HG03378 (cell line): ENCODE measurements around the gene ICE2.

ENCODE experiments used
- ATAC-seq: cut with Tn5 transposase; IDR thresholded peaks from one replicate; pipeline ENCODE4 v1.9.1; 2021; ENCODE audit warnings: mild to moderate bottlenecking, moderate library complexity; ENCODE audit not compliant: unreplicated experiment

The ICE2 gene

DNA sequence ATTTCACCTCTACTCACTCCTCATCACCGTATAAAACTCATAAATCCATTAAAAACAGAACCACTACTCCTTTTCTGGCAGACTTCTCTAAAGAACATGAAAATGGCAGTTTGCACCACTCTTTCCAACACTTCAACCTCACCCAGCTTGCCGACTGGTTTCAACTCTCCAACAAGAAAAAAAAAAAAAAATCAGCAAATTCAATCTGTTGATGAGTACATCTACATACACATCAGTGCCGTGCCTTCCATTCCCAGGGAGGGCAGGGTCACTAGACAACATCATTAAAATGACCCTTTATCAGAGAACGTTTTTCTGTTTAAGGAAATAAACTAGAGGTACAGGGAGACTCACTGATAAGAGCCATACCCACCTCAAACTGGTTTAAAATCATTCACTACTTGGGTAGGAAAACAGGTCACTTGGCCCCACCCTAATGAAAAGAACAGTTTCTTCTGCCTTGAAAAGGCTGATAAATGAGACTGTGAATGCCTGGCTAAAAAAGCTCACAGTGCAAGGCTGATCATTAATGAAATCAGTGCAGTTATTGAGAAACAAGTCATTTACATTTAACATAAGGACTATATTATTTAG, 87.1 kb downstream of the ICE2 start:
- no peak for ATAC-seq

DNA sequence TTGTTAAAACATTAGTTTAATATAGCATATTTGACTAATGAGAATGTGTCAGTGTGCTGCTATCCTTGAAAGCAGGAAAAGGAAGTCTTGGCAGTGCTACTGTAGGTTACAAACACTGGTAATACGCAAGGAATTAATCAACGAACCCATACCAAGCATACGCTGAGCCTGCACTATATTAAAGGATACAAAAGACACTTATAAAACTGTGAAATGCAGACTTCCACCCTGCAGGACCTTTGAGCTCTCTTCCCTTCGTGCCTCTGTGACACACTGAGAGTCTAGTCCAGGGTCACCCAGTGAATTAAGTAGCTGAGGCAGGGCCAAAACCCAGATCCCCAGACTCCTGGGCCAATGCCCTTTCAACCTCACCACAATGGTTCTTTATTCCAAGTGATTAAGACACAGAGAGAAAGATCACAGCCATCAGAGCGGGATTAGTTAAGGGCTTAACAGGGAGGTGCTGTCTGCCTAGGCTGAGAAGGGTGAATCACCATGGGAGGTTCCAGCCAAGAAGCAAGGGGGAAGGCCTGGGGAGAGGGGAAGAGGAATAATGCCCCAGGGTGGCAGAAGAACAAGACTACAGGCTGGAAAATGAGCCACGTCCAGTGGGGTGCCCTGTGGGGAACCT, 88.0 kb downstream of the ICE2 start:
- no peak for ATAC-seq

DNA sequence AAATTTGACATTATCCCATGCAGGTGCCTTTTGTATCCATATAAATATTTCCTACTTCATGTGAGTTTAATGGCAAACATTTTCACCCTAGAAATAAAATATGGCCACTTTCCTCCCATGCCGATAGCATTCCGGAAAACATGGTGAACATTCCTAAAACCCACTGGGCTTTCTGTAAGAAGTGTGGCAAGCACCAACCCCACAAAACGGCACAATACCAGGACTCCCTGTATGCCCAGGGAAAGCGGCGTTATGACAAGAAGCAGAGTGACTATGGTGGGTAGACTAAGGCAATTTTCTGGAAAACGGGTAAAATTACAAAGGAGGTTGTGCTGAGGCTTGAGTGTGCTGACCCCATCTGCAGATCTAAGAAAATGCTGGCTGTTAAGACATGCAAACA, 88.7 kb downstream of the ICE2 start:
- no peak for ATAC-seq

DNA sequence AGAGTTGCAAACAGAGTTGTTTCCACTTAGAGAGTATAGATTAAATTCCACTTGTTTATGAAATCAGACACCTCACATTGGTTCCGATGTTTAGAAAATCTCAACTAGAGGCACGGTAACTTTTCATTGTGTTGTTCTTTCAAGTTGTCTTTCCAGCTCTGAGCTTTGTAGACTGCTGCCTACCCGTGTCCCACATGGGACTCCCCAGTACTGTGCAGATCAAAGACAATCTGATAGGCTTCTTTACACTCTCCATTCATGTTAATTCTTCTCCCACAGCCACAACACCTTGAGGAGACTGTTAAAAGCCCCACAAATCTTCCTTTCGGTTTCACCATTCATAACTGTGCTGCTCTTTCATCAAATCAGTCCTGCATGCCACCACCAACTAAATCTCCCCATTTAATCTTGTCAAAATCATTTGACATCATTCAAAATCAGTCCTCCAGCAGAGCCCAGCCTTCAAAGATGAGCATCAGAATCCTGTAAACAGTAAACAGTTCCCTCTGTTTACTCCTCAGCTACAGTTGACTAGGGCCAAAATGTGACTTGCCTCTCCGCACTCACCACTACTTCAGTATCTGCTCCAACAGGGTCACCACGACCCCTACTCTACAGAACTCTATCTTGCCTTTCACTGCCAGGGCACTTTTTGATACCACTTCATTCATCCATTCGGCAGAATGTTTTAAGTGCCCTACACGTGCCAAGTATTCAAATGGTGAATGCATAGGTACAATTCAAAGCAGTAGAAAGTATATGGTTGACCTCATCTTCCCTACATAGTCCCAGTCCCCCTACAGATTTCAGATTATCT, 89.5 kb downstream of the ICE2 start:
- ATAC-seq: peak; percentile 73

DNA sequence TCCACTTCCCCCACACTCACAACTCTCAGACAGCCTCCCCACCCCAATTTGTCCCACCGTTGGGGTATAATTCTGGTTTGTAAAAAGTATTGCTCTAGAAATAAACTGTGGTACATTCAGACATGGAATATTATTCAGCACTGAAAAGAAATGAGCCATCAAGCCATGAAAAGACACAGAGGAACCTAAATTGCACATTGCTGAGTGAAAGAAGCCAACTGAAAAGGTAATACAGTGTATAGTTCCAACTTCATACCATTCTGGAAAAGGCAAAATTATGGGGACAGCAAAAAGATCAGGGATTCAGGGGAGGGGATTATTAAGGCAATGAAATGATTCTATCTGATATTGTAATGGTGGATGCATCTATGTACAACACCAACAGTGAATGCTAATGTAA, 91.6 kb downstream of the ICE2 start:
- no peak for ATAC-seq

DNA sequence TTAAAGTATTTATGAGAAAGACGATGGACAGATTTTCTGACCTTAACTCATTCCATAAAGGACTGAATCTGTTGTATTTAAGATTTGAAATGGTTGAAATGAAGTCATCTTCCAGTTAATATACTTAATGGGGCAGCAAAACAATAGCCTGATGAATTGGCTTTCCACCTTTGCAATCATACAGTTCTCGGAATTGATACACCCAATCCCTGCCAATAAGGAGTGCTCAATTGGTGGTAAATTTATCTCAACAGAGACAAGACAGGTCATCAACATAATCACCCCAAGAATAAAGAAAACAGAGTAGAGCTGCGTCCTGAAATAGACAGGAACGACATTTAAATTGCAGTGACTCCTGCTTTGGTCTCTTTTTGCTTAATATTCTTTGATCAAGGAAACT, 92.3 kb downstream of the ICE2 start:
- no peak for ATAC-seq

DNA sequence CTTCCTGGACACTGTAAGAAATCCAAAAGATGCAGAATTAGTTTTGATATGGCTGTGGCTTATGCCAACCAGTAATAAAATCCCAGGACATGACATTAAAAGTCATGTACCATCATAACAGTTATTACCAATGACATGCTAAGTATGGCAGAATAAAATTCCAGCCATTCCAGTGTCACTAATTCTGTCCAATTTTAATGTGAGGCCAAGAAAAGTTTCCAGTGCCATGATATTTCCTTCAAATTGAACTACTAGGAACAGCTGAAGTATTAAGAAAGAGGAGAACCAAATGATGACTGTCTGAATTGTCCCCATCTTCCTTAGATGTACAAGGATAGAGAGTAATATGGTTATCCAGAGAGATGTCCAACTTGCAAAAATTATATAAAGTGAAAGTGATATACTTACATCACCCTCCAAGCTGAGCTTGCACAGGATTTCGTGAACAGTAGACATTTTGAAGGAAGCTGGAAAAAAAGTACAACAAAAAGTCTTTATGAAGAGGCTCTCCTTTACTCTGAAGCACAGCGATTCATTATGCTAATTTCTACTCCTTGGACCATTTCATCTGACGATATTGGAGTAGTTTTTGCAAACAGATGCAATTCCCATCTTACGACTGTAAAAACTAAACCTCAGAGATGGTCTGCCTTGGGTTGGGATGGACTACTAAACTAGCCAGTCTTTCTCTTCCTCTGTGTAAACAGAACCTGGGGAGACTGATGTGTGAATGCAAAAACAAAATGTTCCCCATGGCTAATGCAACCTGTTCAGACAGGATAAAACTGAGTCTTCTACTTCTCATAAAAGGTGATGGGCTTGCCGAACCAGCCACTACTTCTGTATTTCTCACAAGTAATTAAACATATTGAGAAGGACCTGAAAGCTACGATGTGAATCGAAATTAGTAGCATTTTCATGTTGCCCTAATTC, 93.1 kb downstream of the ICE2 start:
- ATAC-seq: no peak

DNA sequence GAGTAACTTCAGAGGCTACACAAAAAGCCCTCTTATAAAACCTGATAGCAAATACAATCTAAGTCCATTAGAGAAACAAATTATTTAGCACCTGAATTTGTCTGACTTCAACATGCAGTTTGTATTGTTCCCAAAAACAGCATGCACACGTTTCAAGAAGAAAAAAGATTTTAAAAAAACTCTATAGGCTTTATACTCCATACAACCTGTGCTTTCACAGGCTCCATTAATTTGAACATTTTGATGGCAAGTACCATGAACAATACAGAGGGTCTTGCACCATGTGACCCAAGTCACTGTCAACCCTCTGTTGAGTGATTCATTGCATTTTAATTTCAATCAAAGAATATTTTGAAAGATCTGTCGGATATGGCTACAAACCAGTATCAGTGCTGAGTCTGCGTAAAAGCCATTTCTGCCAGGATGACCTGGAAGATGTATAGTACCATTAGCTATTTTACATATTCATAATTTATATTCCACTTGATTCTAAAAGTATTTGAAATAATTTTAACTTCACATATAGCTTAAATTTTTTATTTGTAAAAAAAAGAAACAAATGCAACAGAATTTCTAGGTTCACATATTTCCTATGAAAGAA, 94.3 kb downstream of the ICE2 start:
- no peak for ATAC-seq

DNA sequence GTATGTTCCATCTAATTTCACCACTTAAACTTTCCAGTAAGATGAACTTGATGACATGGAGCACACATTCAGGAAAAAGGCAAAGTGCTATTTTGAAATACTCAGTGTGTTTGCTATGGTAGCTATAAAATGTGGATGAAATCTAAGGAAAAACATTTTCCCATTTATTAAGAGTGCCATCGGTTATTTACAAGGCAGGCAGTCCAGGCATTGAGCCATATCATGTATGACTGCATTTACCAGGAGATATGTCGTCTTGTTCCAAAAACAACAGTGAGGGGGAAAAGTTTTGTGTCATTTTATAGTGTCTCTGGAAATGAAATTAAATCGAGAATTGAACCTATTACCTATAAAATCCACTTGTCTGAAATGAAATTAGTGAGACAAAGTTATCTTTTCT, 94.9 kb downstream of the ICE2 start:
- no peak for ATAC-seq

DNA sequence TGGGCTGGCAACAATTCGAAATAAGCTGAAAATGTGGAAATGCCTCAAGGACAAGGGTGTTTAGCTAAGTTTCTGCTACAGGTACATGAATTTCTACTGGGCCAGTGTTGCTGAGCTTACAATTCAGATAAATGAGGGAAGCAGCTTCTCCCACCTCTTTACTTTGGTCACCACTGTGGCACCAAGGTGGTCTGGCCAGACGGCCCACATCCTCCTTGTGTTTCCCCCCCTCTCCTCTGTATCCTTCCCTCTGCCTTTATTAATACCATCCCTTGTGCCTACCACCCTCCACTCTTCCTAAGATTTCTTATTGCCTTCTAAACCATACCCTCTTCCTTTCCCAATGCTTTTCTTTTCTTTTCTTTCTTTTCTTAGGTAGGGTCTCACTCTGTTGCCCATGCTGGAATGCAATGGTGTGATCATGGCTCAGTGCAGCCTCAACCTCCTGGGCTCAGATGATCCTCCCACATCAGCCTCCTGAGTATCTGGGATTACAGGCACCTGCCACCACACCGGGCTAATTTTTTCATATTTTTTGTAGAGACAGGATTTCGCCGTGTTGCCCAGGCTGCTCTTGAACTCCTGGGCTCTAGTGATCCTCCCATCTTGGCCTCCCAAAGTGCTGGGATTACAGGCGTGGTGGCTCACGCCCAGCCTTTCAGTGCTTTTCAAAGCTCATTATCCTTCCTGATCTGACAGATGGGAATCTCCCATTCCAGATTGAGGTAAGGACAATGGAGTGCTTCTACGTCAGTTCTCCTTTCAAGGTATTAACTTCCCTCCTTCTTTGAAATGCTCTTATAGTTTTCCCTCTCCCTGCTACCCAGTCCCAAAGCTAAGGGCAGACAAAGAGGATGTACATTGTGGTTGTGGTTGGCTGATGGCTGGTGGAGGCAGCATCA, 95.9 kb downstream of the ICE2 start:
- no peak for ATAC-seq

DNA sequence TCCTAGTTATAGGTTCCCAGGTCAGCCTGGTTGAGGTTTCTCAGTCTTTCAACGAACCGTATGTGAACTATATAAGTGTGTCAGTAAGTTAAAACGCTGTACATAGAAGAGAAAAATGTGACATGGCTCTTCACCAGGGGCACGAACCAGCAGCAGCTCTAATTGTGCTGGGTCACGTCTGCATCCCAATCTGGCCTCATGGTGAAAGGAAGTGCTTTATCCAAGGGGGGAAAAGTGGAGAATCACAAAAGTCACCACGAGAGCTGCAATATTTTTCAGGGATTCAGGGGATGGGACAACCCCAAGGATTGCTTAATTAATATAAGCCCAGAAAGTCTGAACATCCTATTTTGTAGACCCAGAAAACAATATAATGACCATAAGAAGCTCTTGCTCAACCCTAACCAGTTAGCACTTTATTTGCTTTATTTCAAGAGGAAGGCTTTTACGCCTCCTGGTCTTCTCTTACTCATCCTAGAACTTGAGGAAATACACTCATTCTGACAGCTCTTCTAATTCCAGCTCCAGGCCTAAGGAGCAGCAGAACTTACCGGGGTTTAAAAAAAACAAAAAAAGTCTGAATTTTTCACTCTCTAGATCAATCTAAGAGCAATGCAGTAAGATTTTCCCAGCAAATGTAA, 97.7 kb downstream of the ICE2 start:
- ATAC-seq: no peak

DNA sequence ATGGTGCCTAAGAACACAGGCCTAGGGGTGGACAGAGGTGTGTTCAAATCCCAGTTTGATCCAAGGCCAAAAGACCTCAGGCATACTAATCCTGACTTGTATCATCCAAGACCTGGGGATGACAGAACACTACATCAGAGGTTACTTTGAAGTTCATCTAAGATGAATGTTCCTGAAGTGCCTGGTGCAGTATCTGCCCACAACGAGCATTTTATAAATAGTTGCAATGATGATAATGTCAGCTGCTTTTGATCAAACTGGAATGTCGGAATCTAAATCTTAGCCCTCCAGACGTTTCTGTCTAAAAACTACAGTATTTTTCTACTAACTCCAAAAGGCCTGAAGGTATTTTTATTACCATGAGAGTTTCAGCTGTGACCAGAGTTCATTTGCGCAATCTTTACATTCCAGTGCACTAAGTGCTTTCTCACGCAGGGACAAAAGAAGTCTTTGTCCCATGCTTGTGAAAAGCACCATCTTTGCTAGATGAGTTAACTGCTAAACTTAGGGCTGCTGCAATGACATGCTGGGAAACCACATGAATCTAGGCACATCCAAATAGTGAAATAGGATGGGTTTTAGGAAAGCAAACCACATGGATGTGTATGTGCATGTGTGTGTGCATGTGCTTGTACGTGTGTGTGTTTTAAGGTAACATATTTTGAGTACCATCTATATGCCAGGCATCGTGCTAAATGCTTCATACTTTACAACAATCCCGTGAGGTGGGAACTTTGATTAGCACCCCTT, 99.2 kb downstream of the ICE2 start:
- no peak for ATAC-seq

DNA sequence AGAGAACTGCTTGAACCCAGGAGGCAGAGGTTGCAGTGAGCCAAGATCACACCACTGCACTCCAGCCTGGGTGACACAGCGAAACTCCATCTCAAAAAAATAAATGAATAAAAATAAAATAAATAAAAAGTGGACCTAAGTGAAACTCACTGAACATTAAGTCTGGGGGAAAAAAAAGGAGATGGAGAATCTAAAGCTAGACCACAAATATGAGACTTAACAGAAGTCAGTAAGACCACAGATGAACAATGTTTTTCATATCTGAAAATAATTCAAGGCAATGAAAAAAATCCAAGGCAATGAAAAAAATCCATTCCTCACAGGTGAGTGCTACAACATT, 99.8 kb downstream of the ICE2 start:
- ATAC-seq: no peak

DNA sequence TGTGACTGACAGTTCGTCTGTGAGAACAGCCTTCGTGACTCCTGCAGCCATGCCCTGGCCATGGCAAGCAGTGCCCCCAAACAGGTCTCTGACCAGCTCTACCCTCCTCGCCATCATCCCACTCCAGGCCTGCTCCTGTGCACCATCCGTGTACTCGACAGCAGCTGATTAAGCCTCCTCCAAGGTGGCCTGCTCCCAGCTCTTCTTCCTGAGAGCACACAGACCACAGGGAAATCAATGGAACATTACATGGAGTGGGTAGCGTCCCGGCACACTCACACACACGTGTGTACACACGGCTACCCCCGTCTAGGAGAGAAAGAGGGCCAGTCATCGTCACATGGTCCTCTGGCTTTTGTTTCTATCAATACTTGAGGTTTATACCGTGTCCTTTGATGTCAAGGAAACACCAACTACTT, 102.3 kb downstream of the ICE2 start:
- ATAC-seq: no peak

DNA sequence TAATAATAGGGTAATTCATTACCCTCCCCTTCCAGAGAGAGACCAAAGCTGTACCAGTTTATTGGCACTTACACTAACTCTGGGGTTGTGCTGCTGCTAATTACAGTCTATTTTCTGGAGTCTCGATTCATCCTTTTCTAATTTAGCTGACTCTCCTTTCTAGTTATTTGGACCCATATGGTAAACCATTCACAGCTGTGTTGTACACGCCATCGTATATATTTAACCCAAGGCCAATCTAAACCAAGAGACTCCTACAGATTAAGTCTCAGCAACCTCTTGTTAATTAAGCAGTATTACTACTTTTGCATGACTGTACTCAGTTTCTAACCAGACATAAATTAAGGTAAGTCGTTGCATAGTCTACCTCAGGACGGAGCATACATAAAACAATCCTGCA, 103.6 kb downstream of the ICE2 start:
- no peak for ATAC-seq

DNA sequence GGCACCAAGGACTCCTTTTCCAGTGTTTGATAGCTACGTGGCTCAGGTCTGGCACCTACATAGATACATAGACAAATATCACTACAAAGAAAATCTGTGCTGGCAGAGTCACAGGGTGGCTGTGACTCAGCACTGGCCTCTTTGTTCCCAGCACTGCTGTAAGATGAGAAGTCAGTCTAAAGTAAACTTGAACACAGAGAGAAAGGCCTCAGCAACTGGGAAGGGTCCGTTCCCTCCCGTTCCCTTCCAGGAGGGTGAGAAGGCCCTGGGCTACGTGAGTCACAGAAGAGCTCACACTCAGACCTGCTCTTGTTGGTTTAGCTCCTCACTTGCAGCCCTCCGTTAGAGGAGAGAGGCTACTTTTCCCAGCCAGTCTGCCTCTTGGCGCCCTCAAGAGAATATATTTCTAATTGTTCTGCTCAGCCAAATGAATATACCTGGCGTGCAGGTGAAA, 104.3 kb downstream of the ICE2 start:
- no peak for ATAC-seq

DNA sequence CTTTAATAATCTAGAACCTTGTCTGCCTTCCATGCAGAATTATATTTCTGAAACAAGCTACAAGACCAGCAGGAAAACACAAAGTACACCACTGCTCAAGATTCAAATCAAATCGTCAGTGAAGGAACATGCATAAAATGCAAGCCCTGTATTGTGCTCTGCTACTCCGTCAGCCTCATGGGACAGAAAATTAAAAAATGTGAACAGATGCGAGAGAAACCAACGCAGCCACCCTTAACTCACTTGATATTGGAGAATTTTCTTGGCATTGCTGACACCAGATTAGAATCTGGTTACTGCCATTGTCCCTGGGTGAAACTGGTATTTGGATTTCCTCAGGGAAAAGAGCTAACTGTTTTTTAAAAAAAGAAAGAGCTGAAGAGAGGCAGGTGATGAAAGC, 104.7 kb downstream of the ICE2 start:
- no peak for ATAC-seq

DNA sequence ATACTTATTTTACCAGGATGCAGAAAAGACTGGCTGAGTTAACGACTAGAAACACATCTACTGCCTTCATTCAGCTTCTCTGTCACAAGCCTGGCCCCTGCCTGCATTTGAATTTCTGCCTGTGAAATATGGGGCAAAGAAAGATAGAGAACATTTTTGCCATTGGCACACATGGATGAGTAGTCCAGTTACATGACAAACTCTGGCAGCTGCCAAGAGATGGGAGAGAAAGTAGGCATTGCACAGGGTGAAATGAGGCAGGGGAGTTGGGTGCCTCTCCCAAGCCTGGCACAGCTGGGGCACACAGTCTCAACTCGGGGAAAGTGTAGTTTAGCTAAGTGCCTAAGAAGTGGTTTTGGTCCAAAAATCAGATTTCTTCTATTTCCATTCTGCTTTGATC, 105.2 kb downstream of the ICE2 start:
- ATAC-seq: no peak

DNA sequence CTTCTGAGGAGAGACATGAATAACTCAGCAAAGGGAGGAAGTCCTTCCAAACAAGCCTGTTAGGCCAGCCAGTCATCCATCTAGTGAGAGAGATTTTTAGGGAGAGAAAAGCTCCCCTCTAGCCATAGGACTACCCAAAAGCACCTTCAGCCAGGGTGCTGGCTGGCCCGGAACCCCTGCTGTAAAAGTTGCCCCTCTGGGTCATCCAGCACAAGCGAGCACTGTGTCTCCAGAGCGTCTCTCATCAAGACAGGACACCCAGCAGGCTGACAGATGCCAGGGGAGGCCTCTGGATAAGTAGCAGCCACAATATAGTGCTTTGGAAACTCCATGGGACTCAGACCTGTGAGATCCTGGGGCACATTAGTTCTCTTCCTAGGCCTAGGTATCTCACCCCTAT, 105.6 kb downstream of the ICE2 start:
- no peak for ATAC-seq
